ENCODE results near the gene MRPS26.
"Not testable (repeated sequence)": the region's sequence is repeated elsewhere in the genome, so short reads cannot be mapped to it uniquely, and the experiment has no call there.

MRPS26 gene

GRCh38 chr20:3045816-3046676 lies at the start of gene MRPS26:
Gene MRPS26 (plus strand): TSS chr20:3046052. CDS start chr20:3046069, 17 bp downstream.
- DNase-seq (ENCODE audit: low read depth), result peak; percentile 51

- no peak for DNase-seq (ENCODE audit: low read depth)
Observed at GRCh38 chr20:2998728-2999127, 47.1 kb upstream of the MRPS26 start.

- no peak for DNase-seq (ENCODE audit: low read depth)
Observed at GRCh38 chr20:3000852-3001523, 44.9 kb upstream of the MRPS26 start.

- DNase-seq (ENCODE audit: low read depth), result no peak
Observed at GRCh38 chr20:3003416-3003815, 42.4 kb upstream of the MRPS26 start.

- DNase-seq (ENCODE audit: low read depth), result peak; percentile 20
Observed at GRCh38 chr20:3010985-3011723, 34.7 kb upstream of the MRPS26 start.

GRCh38 chr20:3011752-3012151 lies 34.1 kb upstream of the MRPS26 start:
- no peak for DNase-seq (ENCODE audit: low read depth)

GRCh38 chr20:3013771-3014170 lies 32.1 kb upstream of the MRPS26 start:
- DNase-seq (ENCODE audit: low read depth), result no peak

- no peak for DNase-seq (ENCODE audit: low read depth)
Observed at GRCh38 chr20:3014179-3014578, 31.7 kb upstream of the MRPS26 start.

- DNase-seq (ENCODE audit: low read depth), result no peak
Observed at GRCh38 chr20:3014662-3015061, 31.2 kb upstream of the MRPS26 start.

GRCh38 chr20:3015302-3015701 lies 30.6 kb upstream of the MRPS26 start:
- DNase-seq (ENCODE audit: low read depth), result not testable (repeated sequence)

GRCh38 chr20:3021327-3021726 lies 24.5 kb upstream of the MRPS26 start:
- DNase-seq (ENCODE audit: low read depth), result no peak

GRCh38 chr20:3021777-3022176 lies 24.1 kb upstream of the MRPS26 start:
- no peak for DNase-seq (ENCODE audit: low read depth)

GRCh38 chr20:3022559-3023490 lies 23.0 kb upstream of the MRPS26 start:
- DNase-seq (ENCODE audit: low read depth), result not testable (repeated sequence)

GRCh38 chr20:3027987-3028386 lies 17.9 kb upstream of the MRPS26 start:
- DNase-seq (ENCODE audit: low read depth), result no peak

GRCh38 chr20:3031524-3032147 lies 14.2 kb upstream of the MRPS26 start:
- no peak for DNase-seq (ENCODE audit: low read depth)

GRCh38 chr20:3032624-3033023 lies 13.2 kb upstream of the MRPS26 start:
- DNase-seq (ENCODE audit: low read depth), result no peak

GRCh38 chr20:3037654-3038053 lies 8.2 kb upstream of the MRPS26 start:
- no peak for DNase-seq (ENCODE audit: low read depth)

GRCh38 chr20:3038454-3038853 lies 7.4 kb upstream of the MRPS26 start:
- no peak for DNase-seq (ENCODE audit: low read depth)

GRCh38 chr20:3039426-3039825 lies 6.4 kb upstream of the MRPS26 start:
- no peak for DNase-seq (ENCODE audit: low read depth)

GRCh38 chr20:3040086-3040485 lies 5.8 kb upstream of the MRPS26 start:
- no peak for DNase-seq (ENCODE audit: low read depth)

GRCh38 chr20:3041854-3042409 lies 3.9 kb upstream of the MRPS26 start:
- no peak for DNase-seq (ENCODE audit: low read depth)

Data from GM04503 (cell line).